Hematopoietic multipotent progenitor cell treated with erythropoietin and hydrocortisone succinate and interleukin-3 and kit ligand, for 8 days (in vitro differentiated cells): Measurements from ENCODE around the gene PGAM2.

Experiments
- DNase-seq: peaks from one replicate; pipeline ENCODE4 v3.0.0-alpha.2; 2015

The PGAM2 gene

GRCh38 chr7:44063894-44064651, 1.3 kb downstream of the PGAM2 start:
- DNase-seq: no peak

DNA sequence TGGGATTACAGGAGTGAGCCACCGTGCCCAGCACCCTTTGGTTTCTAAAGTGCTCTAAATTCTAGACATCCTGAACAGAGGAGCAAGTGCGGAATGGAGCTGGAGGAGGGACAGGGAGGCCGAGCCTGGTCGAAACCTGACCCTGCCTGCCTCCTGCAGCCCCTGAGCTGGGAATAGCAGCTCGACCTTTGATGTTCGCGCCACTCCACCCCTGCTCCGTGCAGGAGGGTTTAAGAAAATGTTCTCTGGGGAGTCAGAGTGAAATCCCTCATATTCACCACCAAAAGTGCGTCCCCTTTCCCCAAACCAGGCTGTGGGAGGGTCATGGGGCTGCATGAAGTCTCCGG, 1.8 kb downstream of the PGAM2 start:
- DNase-seq: no peak

DNA sequence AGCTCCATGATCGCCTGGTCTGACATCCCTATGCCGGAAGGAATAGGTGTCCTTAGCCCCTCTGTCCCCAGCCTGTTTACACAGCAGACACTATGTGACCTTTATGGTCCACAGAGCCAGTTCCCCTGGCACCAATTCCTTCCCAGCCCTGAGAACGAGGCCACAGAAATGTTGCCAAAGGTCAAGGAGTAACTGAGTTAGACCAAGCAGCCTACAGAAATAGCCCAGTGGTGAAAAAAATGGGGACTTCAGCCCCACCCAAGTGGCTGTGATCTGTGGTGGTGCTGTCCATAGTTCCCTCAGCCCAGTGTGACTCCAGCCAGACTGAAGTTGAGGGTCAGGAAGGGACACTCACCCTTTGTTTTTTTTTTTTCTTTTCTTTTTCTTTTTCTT, 2.5 kb downstream of the PGAM2 start:
- no peak for DNase-seq

DNA sequence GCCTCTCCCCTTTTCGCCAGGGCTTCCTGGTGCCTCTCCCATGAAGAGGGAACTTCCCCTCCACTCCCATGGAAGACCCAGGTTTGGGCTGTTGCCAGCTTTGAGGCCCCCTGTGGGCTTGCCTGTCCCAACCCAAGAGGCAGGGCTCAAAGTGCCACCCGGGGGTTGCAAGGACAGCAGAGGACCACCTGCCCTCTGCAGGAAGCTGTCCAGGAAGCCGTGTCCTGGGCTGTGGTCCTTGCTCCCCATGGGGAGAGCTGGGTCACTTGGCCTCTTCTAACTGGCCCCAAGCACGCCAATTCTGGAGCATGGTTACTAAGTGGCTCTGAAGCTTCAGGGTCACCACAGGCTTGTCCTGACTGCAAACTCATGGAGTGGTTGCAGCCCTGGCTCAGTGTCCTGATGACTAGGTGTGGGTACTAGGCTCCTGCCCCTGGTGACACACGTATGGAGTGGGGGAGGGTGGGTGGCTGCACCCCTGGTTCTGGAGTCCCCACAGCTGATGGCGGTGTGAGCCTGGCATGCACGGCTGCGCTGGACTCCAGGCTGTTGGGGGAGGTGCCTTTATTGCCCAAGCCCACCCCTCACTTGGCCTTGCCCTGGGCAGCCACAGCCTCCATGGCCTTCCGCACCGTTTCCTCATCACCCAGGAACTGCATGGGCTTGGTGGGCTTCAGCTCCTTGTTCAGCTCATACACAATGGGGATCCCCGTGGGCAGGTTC, 3.0 kb downstream of the PGAM2 start:
- DNase-seq: no peak

- DNase-seq: no peak
Observed at GRCh38 chr7:44061645-44062179, 3.7 kb downstream of the PGAM2 start.

DNA sequence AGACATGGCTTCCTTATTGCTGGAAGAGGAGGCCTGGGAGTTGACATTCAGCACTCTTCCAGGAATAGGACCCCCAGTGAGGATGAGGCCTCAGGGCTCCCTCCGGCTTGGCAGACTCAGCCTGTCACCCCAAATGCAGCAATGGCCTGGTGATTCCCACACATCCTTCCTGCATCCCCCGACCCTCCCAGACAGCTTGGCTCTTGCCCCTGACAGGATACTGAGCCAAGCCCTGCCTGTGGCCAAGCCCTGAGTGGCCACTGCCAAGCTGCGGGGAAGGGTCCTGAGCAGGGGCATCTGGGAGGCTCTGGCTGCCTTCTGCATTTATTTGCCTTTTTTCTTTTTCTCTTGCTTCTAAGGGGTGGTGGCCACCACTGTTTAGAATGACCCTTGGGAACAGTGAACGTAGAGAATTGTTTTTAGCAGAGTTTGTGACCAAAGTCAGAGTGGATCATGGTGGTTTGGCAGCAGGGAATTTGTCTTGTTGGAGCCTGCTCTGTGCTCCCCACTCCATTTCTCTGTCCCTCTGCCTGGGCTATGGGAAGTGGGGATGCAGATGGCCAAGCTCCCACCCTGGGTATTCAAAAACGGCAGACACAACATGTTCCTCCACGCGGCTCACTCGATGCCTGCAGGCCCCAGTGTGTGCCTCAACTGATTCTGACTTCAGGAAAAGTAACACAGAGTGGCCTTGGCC, 4.3 kb downstream of the PGAM2 start:
- DNase-seq: no peak

DNA sequence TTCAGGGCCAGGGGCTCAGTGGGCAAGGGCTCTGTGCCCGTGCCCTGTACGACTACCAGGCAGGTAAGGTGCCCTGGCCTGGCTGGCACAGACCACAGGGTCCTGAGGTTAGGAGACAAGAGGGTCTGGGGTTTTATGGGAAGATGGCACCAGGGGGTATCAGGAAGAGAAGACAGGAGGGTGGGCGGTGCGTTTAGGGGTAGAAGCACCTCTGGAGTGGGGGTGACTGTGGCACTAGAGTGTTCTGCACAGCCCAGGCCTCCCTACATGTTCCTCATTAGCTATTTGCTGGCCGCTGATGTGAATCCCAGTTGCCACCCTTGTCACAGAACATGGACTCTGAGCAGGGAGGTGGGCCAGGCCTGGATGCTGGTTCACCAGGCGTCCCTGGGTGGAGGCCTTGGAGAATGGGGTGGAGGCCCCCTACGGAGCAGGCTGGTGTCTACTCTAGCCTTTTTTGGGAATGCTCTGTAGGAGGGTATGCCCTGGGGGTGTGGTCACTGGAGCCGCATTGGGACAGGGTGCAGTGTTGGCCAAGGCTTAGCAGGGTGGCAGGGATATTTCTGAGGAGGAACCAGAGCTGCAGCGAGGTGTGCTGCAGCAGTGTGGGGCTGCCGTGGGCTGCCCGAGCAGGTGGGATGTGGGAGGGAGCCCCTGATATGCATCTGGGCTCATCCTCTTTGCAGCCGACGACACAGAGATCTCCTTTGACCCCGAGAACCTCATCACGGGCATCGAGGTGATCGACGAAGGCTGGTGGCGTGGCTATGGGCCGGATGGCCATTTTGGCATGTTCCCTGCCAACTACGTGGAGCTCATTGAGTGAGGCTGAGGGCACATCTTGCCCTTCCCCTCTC, 5.0 kb downstream of the PGAM2 start:
- no peak for DNase-seq

GRCh38 chr7:44059219-44060090, 5.9 kb downstream of the PGAM2 start:
- no peak for DNase-seq

GRCh38 chr7:44058759-44059218, 6.6 kb downstream of the PGAM2 start:
- no peak for DNase-seq

DNA sequence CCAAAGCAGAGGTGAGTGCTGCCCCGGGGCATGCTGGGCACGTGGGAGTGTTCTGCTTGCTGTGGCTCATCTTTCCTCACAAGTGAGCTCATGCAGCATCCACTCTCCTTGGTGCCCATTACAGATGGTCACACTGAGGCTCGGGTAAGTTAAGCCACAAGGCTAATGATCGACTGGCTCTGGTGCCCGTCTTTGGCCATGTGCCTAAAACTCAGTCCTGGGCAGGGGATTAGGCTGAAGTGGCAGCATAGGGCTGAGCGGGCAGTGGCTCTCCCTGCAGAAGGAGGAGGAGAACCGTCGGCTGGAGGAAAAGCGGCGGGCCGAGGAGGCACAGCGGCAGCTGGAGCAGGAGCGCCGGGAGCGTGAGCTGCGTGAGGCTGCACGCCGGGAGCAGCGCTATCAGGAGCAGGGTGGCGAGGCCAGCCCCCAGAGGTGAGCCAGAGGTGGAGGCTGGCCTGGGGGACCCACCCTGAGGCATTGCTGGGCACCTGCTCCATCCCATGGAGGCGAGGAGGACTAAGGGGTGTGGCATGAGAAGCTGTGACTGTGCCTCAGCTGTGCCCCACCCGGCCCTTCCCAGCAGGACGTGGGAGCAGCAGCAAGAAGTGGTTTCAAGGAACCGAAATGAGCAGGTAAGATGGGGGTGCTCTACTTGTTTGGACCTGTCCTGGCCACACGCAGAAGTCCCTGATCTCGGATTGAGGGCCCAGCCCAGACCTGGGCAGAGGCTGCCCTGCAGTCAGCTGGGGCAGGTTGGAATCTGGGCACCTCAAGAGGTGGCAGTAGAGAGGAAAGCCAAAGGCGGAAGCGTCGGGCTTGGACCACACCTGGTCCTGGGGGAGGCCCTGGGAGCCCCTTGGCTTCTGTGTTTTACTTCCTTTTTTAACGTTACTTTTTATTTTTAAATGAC, 7.3 kb downstream of the PGAM2 start:
- no peak for DNase-seq

DNA sequence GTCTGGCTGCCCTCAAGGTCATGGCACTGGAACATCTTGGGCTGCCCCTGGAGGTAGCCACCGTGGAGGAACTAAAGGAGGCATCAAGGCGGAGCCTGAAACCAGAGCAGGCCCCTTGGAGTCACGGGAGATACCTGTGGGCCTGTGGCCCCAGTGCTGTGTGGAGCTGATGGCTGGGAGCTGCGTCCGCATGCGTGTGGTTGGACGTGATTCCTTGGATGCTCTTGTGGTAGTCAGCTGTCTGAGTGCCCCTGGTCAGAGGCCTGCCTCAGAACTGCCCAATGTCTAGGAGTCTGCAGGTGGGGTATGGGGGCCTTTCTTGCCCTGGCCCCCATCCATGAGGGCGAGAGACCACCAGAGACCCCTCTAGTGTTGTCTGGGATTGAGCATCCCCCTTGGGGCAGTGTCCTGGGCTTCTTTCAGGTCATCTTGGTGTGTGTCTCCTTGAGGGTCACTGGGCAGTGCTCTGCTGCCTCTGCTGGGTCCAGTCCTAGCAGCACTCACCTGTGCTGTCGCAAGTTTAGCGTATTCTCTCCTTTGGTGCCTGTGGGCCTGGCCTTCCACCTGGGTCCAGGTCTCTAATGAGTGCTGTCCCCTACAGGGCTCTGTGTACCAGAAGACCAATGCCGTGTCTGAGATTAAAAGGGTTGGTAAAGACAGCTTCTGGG, 8.1 kb downstream of the PGAM2 start:
- DNase-seq: no peak

DNA sequence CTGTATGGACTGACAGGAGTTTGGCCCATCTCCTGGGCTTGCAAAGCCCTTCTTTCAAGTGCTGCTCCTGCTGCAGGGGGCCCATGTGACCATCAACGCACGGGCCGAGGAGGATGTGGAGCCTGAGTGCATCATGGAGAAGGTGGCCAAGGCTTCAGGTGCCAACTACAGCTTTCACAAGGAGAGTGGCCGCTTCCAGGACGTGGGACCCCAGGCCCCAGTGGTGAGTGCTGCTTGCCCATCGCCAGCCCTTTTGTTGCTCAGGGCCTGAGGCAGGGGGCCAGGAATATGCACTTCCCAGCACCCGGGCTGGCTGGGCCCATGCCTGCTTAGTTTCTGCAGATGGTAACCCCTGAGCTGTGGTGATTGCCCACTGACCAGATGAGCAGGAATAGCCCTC, 8.7 kb downstream of the PGAM2 start:
- no peak for DNase-seq

DNA sequence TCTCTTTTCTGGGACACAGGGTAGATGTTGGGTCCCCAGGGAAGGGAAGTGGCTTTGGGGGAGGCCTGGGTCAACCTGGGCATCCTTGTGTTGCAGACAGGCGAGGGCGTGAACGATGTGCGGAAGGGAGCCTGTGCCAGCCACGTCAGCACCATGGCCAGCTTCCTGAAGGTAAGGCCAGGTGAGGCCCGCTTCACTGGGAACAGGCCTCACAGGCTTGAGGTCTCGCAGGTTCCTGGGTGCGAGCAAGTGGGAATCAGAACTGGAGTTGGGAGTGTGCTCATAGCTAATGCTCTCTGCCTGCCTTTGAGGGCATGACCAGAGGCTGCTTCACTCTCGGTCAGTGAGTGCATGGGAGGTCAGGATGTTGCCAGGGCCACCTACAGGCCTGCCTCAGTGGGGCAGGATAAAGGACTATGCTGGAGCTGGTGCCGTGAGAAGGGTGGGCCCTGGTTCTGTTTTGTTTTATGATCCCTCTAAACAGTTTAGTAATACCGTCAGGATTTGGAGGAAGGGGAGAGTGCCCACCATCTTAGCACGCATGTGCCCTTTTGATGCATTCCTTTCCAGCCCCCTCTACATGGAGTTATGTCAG, 12.5 kb downstream of the PGAM2 start:
- no peak for DNase-seq

GRCh38 chr7:44051611-44052220, 13.7 kb downstream of the PGAM2 start:
- no peak for DNase-seq

GRCh38 chr7:44050915-44051560, 14.3 kb downstream of the PGAM2 start:
- DNase-seq: no peak

- DNase-seq: no peak
Observed at GRCh38 chr7:44050121-44050914, 15.0 kb downstream of the PGAM2 start.

GRCh38 chr7:44048031-44048795, 17.2 kb downstream of the PGAM2 start:
- no peak for DNase-seq
